ENCODE measurements around the gene ATP23. TPM values are rescaled to one million over a fixed set of nuclear protein-coding genes. Genes with fewer than 3 reads are reported as not detected.

ATP23 gene
- total RNA-seq, 1 experiment from 2014 or later = 4.7 TPM

- Histone ChIP-seq H3K27ac (ENCODE audit: insufficient read length, low read depth, low read length) (no peak overlapping the region), H2BK20ac (ENCODE audit: low read depth, low read length, poor library complexity, severe bottlenecking) (no peak overlapping the region), H2BK120ac (ENCODE audit: low read depth, low read length, poor library complexity, severe bottlenecking) (no peak overlapping the region), H3T11ph (ENCODE audit: low read length) (no peak overlapping the region), H3K79me2 (ENCODE audit: insufficient read depth, low read length) (no peaks in the 10 kb centered on the region), H3K14ac (ENCODE audit: insufficient read depth, low read length) (no peak overlapping the region), H3K4me1 (ENCODE audit: insufficient read depth, low read length) (no peaks in the 10 kb centered on the region), H4K91ac (ENCODE audit: insufficient read length, low read depth, low read length) (no peak overlapping the region), H4K5ac (ENCODE audit: insufficient read length, low read depth, low read length) (no peak overlapping the region), H4K8ac (replicated peaks; ENCODE audit: insufficient read length, low read depth, low read length) (no peak overlapping the region), H3K23ac (ENCODE audit: insufficient read length, low read depth, low read length) (no peak overlapping the region), H3K9ac (ENCODE audit: extremely low read depth, insufficient read length, low read length) (no peak overlapping the region), H3K79me1 (ENCODE audit: insufficient read depth, low read depth, low read length, poor library complexity, severe bottlenecking) (no peaks in the 10 kb centered on the region), H2BK12ac (ENCODE audit: insufficient read length, low read depth, low read length) (no peak overlapping the region), H3K4me2 (ENCODE audit: insufficient read depth, insufficient read length, low read length) (no peak overlapping the region), H2AK5ac (ENCODE audit: insufficient read length, low read length) (no peak overlapping the region), H3K23me2 (ENCODE audit: insufficient read length, low read depth, low read length, poor library complexity, severe bottlenecking) (no peaks in the 10 kb centered on the region), H3K9me3 (ENCODE audit: control insufficient read depth, low read depth, low read length) (no peaks in the 10 kb centered on the region), H3K27me3 (ENCODE audit: insufficient read depth, low read length) (no peaks in the 10 kb centered on the region), H3K56ac (ENCODE audit: insufficient read length, low read depth, low read length) (no peak overlapping the region), H2BK5ac (ENCODE audit: insufficient read length, low read length) (no peak overlapping the region), H3K4ac (ENCODE audit: low read depth, low read length) (no peak overlapping the region), H2BK15ac (ENCODE audit: low read depth, low read length) (no peak overlapping the region), H2AFZ (ENCODE audit: low read length) (no peak overlapping the region), H3K18ac (ENCODE audit: insufficient read length, low read depth, low read length) (no peak overlapping the region), H4K20me1 (ENCODE audit: control insufficient read depth, insufficient read depth, insufficient read length) (no peaks in the 10 kb centered on the region)
- Mint-ChIP-seq H3K27ac (no peak overlapping the region), H3K4me1 (peaks cover 5 to 10% of the 10 kb centered on the region in 2 experiments), H3K36me3 (ENCODE audit: insufficient read depth in 1 of 3, low read depth in 3 of 3) (no peaks in the 10 kb centered on the region), H3K4me3 (no peak overlapping the region), H3K27me3 (ENCODE audit: low read depth) (peaks cover 25% of the 10 kb centered on the region), H3K9me3 (no peaks in the 10 kb centered on the region)
- WGBS (ENCODE audit: extremely low coverage, insufficient read length, low lambda C conversion rate) = no CpG with 5 or more reads among the region's 3 CpGs
- no peak for TF ChIP-seq CTCF (conservative IDR thresholded peaks at IDR 0.05)
- DNase-seq = no peak
Measured at GRCh38 chr12:57907281-57907680, 34.1 kb upstream of the ATP23 start.
